Spleen (tissue), 11 donors: ENCODE results near the gene ACTR3C. TPM values are rescaled to one million over a fixed set of nuclear protein-coding genes. Genes with fewer than 3 reads are reported as not detected.

Experiments used
- DNase-seq: peaks from one replicate; pipeline ENCODE4 v3.0.0-alpha.2; 2020
- H3K27ac ChIP-seq, 8 donors: fragments of 200-600 bp; sonication (generic) in 7 of 8; 1 replicate in 4 of 8; 2 replicates in 4 of 8; pipeline versions ENCODE4 v1.5.0 to v1.8.0; 2016 to 2021; ENCODE audit warnings: inconsistent platforms in 4 of 8, mild to moderate bottlenecking in 4 of 8, moderate library complexity in 1 of 8
- H3K27me3 ChIP-seq, 7 donors: fragments of 200-600 bp; sonication (generic) in 6 of 7; replicated peaks in 1 of 7; 1 replicate in 4 of 7; 2 replicates in 3 of 7; pipeline versions ENCODE4 v1.5.0 to v1.8.0; 2016 to 2021; ENCODE audit warnings: inconsistent platforms in 3 of 7, mild to moderate bottlenecking in 1 of 7
- H3K36me3 ChIP-seq, 6 donors: fragments of 200-600 bp; sonication (generic) in 5 of 6; 1 replicate in 4 of 6; 2 replicates in 2 of 6; pipeline versions ENCODE4 v1.5.0 to v1.8.0; 2016 to 2021; ENCODE audit warnings: inconsistent platforms in 2 of 6
- H3K4me1 ChIP-seq, 6 donors: fragments of 200-600 bp; sonication (generic) in 5 of 6; 1 replicate in 3 of 6; 2 replicates in 3 of 6; pipeline versions ENCODE4 v1.5.0 to v1.8.0; 2016 to 2021; ENCODE audit warnings: inconsistent platforms in 3 of 6
- H3K4me3 ChIP-seq, 8 donors: fragments of 200-600 bp; sonication (generic) in 7 of 8; 1 replicate in 4 of 8; 2 replicates in 4 of 8; pipeline versions ENCODE4 v1.5.0 to v1.8.0; 2016 to 2021; ENCODE audit warnings: inconsistent platforms in 4 of 8, mild to moderate bottlenecking in 4 of 8, moderate library complexity in 2 of 8
- H3K9me3 ChIP-seq, 8 donors: fragments of 200-600 bp; sonication (generic) in 7 of 8; 1 replicate in 4 of 8; 2 replicates in 4 of 8; pipeline versions ENCODE4 v1.5.0 to v1.8.0; 2016 to 2021; ENCODE audit warnings: inconsistent platforms in 4 of 8
- POLR2A ChIP-seq, 3 donors: fragments of 450-650 bp; IDR thresholded peaks; one replicate each; pipeline ENCODE4 v1.5.1; 2017; ENCODE audit warnings: antibody characterized with exemption in 3 of 3, mild to moderate bottlenecking in 1 of 3
- POLR2AphosphoS5 ChIP-seq, 3 donors: sonication (generic); formaldehyde crosslinking; IDR thresholded peaks; one replicate each; pipeline ENCODE4 v1.5.1; 2017; ENCODE audit warnings: antibody characterized with exemption in 3 of 3
- WGBS, 5 donors: extraction: QIAGEN DNeasy Blood & Tissue Kit in 3 of 5; methylation state at CpG; one replicate each; pipeline versions ENCODE4 v1.1.5 to v1.1.7; 2013 to 2018; 5-methylcytosine and 5-hydroxymethylcytosine counted together
- intact Hi-C: fragments of 100-400 bp; cut with DNase I; formaldehyde crosslinking; loops from one replicate; pipeline ENCODE4 v1.15.0; 2023; ENCODE audit warnings: low total_unique reads
- polyA plus RNA-seq, 3 donors: library from polyadenylated mRNA; stranded (reverse); fragments of 200-250 nt; gene quantifications; one replicate each; pipeline ENCODE4 v1.2.1, GENCODE V29; 2013
- total RNA-seq, 7 donors: library from RNA; depleted of rRNA in 3 of 7; stranded (reverse); fragments of >200 nt in 3 of 7; fragmentation: NEBNext Ultra II Directional in 4 of 7; extraction: Animal tissue kit (Norgen Biotek cat#: 25700) in 4 of 7; gene quantifications; one replicate each; pipeline versions ENCODE4 v1.1.0 to v1.2.1, GENCODE V29; 2016 to 2021
- TF ChIP-seq, protein P1 (sequence below), 11 experiments: fragments of 200-600 bp in 7 of 11; fragments of 450-650 bp in 4 of 11; sonication (generic) in 4 of 11; IDR thresholded peaks in 8 of 11; conservative IDR thresholded peaks in 3 of 11; 1 replicate in 7 of 11; 2 replicates in 4 of 11; pipeline versions ENCODE4 v1.4.0 to v1.8.0; 2016 to 2021; ENCODE audit warnings: antibody characterized with exemption in 11 of 11, inconsistent platforms in 4 of 11, mild to moderate bottlenecking in 1 of 11
- donor health status: healthy with polysubstance abuse.
- donor health status: DM: no; HTN: no; CAD: no; lungs with moderate emphysema.
- donor health status: DM: no; HTN: no; CAD: no.
- donor health status: Bipolar disorder and iron deficiency.
- donor health status: healthy.
- donor health status: DM: no; HTN: no; CAD: no.
- donor health status: DM: yes; HTN: yes; CAD: no.

The ACTR3C gene
- total and polyA plus RNA-seq, 10 donors = 0.78 to 18.6 (median 7.6) TPM

DNA sequence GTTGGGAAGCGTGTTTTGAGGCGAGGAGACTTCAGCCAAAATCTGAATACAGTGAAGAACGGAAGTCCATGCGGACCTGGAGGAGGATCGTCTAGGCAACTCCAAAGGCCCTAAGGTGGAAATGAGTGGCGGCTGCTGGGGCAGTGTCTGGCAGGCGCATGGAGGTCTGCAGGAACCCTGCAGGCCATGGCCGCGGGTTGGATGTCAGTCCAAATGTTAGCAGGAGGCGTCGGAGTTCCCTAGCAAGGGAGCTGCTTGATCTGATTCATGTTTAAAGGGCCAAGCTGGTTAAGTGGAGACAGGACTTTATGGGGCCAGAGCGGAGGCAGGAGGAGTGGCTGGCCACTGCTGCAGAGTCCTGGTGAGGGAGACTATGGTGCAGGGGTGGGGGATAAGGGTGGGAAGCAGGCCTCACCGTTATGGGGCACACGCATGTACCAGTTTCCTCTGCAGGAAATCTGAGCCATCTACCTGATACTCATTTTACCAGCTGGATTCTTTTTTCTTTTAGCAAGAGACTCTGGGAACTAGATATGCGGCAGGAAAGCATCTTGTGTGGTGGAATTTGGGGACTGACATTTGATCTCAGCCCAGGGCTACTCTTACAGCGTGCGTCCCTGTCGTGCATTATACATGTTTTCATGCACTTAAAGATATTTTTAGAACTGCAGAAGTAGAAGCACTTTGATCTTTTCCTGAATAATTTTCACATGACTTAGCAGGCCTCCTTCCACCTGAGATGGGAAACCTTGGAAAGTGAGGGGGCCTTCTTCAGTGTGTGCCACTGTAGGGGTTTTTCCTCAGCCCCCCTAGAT, 38.7 kb upstream of the ACTR3C start:
- Histone ChIP-seq H3K9me3 (no peaks in the 10 kb centered on the region), H3K36me3 (no peaks in the 10 kb centered on the region), H3K4me3 (no peak overlapping the region), H3K27ac (no peak overlapping the region), H3K4me1 (peaks cover 2 to 78% (median 48%) of the 10 kb centered on the region in 6 donors), H3K27me3 (no peaks in the 10 kb centered on the region)
- no peak for DNase-seq
- TF ChIP-seq POLR2AphosphoS5 (IDR thresholded peaks at IDR 0.05) (no peak), POLR2A (IDR thresholded peaks at IDR 0.05) (no peak)
- TF ChIP-seq, protein P1, sequence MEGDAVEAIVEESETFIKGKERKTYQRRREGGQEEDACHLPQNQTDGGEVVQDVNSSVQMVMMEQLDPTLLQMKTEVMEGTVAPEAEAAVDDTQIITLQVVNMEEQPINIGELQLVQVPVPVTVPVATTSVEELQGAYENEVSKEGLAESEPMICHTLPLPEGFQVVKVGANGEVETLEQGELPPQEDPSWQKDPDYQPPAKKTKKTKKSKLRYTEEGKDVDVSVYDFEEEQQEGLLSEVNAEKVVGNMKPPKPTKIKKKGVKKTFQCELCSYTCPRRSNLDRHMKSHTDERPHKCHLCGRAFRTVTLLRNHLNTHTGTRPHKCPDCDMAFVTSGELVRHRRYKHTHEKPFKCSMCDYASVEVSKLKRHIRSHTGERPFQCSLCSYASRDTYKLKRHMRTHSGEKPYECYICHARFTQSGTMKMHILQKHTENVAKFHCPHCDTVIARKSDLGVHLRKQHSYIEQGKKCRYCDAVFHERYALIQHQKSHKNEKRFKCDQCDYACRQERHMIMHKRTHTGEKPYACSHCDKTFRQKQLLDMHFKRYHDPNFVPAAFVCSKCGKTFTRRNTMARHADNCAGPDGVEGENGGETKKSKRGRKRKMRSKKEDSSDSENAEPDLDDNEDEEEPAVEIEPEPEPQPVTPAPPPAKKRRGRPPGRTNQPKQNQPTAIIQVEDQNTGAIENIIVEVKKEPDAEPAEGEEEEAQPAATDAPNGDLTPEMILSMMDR (IDR thresholded peaks at IDR 0.05 in 8 of 11, conservative IDR thresholded peaks at IDR 0.05 in 3 of 11) = no peak
- WGBS, 5 donors = 68 to 77% (median 70%) methylated on average over 18 of the region's 18 CpGs
- intact Hi-C loops = no loop called here

DNA sequence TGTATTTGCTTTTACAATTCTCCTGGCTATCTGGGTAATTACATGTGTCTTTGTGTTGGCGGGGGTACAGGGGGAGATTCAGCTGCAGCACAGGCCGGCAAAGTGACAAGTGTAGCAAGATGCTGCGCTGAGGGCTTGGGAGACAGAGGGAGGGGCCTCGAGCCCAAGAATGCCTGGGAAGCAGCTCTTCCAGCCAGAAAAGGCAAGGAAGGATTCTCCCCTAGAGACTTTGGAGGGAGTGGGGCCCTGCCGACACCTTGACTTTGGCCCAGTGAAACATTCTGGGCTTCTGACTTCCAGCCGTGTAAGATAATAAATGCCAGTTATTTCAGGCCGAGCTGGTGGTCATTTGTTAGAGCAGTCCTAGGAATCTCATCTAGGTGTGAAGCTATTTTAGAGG, 38.1 kb upstream of the ACTR3C start:
- Histone ChIP-seq H3K27me3 (no peaks in the 10 kb centered on the region), H3K4me1 (peaks cover 9 to 78% (median 48%) of the 10 kb centered on the region in 6 donors), H3K9me3 (no peaks in the 10 kb centered on the region), H3K36me3 (no peaks in the 10 kb centered on the region), H3K27ac (no peak overlapping the region), H3K4me3 (no peak overlapping the region)
- no peak for DNase-seq
- TF ChIP-seq, protein P1 (IDR thresholded peaks at IDR 0.05 in 8 of 11, conservative IDR thresholded peaks at IDR 0.05 in 3 of 11) = no peak
- TF ChIP-seq POLR2AphosphoS5 (IDR thresholded peaks at IDR 0.05) (no peak), POLR2A (IDR thresholded peaks at IDR 0.05) (no peak)
- intact Hi-C loops = no loop called here
- WGBS, 5 donors = 81 to 89% (median 86%) methylated on average over 7 of the region's 7 CpGs

DNA sequence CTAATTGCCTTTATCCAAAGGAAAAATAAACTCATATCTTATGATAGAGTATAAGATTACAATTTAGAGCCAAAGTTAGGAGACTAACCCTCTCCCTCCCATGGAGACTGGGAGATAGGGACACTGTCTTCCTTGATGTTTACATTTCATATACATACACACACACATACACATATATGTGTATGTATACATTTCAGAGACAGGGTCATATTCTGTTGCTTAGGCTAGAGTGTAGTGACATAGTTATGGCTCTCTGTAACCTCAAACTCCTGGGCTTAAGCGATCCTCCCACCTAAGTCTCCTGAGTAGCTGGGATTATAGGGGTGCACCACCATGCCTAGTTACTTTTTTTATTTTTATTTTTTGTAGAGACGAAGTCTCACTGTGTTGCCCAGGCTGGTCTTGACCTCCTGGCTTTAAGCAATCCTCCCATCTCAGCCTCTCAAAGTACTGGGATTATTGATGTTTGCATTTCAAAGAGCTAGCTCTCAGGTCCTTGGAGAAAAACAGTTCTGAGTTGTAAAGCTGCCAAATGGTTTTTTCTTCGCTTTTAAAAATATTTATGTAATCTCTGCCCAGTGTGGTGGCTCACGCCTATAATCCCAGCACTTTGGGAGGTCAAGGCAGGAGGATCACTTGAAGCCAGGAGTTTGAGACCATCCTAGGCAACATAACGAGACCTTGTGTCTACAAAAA, 37.2 kb upstream of the ACTR3C start:
- WGBS, 5 donors = 80 to 92% (median 90%) methylated on average over 5 of the region's 5 CpGs
- intact Hi-C loops = no loop called here
- H3K4me3 ChIP-seq = no peak overlapping the region
- TF ChIP-seq POLR2AphosphoS5 (IDR thresholded peaks at IDR 0.05) (no peak), POLR2A (IDR thresholded peaks at IDR 0.05) (no peak)
- TF ChIP-seq, protein P1 (IDR thresholded peaks at IDR 0.05 in 8 of 11, conservative IDR thresholded peaks at IDR 0.05 in 3 of 11) = no peak
- no peak overlapping the region for H3K27ac ChIP-seq
- H3K4me1 ChIP-seq = peaks cover 9 to 76% (median 42%) of the 10 kb centered on the region in 6 donors
- H3K27me3 ChIP-seq = no peaks in the 10 kb centered on the region
- no peak for DNase-seq
- H3K9me3 ChIP-seq = no peaks in the 10 kb centered on the region
- H3K36me3 ChIP-seq = no peaks in the 10 kb centered on the region
